GM12872 (cell line): ENCODE data around the gene SP110.

ENCODE experiments used
- TF ChIP-seq, protein P1 (sequence below): IDR thresholded peaks from 3 replicates; pipeline ENCODE4 v1.5.1; 2011; ENCODE audit warnings: low read depth, mild to moderate bottlenecking, low read length, moderate library complexity; ENCODE audit not compliant: insufficient read depth

SP110 gene

DNA sequence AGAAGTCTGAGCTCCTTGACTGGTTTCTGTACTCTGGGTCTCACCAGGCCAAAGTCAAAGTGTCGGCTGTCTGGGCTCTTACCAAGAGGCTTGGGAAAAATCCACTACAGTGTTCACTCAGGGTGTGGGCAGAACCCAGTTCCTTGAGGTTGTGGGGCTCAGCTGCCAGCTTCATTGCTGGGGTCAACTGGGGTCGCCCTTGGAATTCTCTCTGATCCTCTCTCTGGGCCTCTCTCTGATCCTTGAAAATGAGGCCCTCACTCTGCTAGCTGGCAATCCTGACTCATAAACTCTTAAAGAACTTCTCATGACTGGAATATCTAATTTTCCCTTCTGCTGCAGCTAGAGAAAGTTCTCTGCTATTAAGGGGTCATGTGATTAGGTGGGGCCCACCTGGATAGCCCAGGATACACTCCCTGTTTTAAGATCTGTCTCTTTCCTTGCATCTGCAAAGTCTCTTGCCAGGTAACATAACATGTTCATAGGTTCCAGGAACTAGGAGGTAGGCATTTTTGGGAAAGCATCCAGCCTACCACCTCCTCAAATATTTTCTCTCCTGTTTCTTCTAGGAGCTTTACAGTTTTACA, 66.3 kb downstream of the SP110 start:
- TF ChIP-seq, protein P1, sequence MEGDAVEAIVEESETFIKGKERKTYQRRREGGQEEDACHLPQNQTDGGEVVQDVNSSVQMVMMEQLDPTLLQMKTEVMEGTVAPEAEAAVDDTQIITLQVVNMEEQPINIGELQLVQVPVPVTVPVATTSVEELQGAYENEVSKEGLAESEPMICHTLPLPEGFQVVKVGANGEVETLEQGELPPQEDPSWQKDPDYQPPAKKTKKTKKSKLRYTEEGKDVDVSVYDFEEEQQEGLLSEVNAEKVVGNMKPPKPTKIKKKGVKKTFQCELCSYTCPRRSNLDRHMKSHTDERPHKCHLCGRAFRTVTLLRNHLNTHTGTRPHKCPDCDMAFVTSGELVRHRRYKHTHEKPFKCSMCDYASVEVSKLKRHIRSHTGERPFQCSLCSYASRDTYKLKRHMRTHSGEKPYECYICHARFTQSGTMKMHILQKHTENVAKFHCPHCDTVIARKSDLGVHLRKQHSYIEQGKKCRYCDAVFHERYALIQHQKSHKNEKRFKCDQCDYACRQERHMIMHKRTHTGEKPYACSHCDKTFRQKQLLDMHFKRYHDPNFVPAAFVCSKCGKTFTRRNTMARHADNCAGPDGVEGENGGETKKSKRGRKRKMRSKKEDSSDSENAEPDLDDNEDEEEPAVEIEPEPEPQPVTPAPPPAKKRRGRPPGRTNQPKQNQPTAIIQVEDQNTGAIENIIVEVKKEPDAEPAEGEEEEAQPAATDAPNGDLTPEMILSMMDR: no peak

DNA sequence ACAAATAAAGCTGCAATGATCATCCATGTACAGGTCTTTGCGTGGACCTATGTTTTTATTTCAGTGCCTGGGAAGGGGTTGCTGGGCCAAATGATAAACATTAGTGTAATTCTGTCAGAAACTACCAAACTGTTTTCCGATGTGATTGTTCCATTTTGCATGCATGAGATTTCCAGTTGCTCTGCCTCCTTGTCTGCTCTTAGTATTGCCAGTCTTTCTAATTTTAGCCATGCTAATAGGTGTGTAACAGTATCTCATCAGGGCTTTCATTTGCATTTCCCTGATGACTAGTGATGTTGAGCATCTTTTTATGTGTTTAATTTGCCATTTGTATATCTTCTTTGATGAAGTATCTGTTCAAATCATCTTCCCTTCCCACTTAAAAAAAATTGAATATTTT, 67.5 kb downstream of the SP110 start:
- TF ChIP-seq, protein P1: no peak

DNA sequence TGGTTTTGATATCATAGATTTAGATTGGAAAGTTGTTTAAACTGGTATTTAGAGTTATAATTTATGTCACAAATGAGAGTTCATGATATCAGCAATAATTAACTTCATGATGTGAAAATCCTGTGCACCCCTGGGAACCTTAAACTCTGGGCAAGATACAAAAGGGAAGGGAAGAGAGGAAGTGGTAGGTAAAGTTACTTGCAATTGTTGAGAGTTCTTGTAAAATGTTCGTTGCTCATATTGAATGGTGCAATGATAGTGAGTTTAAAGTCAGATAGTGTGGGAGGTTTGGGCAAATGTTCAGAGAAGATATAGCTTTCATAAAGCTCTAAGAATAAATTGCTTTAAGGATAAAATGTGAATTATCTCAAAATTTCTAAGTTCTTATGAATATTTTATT, 75.4 kb downstream of the SP110 start:
- TF ChIP-seq, protein P1: no peak

DNA sequence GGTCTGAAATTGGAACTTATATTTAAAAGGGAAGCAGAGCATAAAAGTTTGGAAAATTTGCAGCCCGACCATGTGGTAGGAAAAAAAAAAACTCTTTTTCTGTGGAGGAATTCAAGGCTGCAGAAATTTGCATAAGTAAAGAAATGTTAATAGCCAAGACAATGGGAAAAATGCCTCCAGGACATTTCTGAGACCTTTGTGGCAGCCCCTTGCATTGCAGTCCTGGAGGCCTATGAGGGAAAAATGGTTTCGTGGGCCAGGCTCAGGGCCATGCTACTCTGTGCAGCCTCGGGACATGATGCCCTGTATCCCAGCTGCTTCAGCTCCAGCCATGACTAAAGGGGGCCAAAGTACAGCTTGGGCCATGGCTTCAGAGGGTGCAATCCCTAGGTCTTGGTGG, 79.1 kb downstream of the SP110 start:
- TF ChIP-seq, protein P1: no peak

DNA sequence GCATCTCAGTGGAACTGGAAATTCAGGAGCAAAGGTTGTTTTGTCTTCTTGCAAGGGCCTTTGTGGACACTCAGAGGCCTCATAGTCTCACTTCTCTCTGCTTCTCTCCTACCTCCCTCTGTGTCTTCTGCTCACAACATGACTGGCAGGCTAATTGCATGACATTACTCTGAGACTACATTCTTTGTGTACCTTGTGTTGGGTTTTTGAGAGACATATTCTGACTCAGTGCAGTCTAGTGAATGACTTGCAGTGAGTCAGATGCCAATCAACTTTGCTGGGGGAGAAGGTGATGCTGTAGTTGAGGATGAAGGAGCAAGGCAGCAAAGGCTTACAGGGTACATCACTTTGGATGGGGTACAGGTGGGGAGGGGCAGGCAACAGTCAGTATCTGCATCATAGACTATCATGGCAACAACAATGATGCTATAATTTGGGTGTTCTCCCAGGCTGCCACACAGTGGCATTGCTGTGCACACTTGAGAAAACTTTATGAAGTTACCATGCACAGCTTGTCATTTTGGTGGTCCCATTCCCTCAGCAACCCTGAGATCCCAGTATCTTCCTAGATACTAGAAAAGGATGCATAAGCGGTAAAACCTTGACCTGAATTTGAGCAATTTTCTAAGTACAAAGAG, 81.8 kb downstream of the SP110 start:
- TF ChIP-seq, protein P1: no peak

DNA sequence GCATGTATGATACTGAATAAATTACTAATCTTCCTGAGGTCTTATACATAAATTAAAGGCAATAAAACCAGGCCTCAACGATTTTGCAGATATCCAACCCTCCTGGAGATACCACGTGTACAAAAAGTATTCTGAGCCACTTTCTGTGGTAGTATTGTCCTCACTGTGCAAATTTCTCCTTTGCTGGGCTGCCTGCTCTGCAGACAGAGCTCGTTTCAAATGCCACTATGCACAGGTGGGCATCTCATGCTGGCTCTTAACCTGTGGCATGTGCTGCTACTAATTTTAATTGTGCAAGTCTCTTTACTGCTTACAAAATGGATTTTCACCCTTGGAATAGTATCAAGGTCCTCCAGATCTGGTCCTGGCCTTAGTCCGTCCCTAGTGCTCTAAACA, 84.7 kb downstream of the SP110 start:
- TF ChIP-seq, protein P1: no peak

DNA sequence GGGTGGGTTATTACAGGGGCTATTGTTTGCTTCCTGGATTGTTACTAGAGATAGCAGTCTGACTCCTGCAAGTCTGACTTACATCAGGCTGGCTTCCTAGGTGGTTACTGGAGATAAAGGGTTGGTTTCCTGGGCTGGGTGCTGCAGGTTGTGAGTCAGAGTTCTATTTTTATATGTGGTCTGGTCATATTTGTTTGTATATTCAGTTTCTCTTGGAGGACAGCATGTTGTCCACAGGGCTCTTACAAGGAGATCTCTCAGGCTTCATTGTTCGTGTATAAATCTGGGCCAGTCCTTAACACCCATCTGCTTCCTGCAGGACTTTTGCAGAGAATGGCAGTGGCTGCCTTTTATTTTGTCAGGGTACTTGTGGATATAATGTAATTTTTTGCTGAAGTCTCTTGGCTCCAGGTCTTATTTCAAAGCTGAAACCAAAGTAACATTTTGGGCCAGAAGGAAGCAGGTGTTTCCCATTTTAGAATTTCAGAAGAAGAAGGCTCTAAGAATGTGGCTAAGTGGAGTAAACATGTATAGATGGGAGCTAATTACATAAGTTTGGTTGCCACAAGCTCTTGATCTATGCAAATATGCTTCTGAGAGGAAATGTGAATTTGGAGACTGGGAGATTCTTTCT, 85.2 kb downstream of the SP110 start:
- TF ChIP-seq, protein P1: no peak
